ENCODE data around the gene SLC30A3. TPM values are rescaled to one million over a fixed set of nuclear protein-coding genes. Genes with fewer than 3 reads are reported as not detected.

The SLC30A3 gene
- polyA plus RNA-seq, 12 donors = 0.18 to 2.2 (median 0.81) TPM; not detected in 2

- DNase-seq = no peak
Measured at GRCh38 chr2:27237341-27237945, 25.4 kb downstream of the SLC30A3 start.

DNA sequence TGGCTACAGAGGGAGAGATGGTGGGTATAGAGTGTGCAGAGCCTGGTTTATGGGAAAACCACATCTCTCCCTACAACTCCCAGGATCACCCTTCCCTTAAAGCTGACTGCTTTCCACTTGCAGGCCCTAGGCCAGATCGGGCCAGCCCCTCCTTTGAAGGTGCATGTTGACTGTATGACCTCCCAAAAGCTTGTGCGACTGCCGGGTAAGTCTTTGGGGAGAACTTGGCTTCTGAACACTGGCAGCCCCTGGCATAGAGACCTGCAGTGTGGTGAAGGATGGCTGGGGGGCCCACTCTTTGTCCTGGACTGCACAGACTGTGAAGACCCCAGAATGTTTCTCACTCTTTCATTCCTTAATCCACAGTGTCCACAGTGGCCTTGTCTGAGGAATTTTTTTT lies 26.2 kb downstream of the SLC30A3 start:
- no peak for DNase-seq

GRCh38 chr2:27236136-27236535 lies 26.7 kb downstream of the SLC30A3 start:
- no peak for DNase-seq

DNA sequence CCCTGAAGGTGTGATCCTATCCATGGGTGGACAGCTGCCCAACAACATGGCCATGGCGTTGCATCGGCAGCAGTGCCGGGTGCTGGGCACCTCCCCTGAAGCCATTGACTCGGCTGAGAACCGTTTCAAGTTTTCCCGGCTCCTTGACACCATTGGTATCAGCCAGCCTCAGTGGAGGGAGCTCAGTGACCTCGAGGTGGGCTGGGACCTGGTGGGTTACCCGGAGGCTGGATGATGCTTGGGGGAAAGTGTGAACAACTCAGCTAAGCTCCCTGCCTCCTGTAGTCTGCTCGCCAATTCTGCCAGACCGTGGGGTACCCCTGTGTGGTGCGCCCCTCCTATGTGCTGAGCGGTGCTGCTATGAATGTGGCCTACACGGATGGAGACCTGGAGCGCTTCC lies 29.5 kb downstream of the SLC30A3 start:
- DNase-seq = no peak

- DNase-seq = no peak
Measured at GRCh38 chr2:27231921-27232320, 30.9 kb downstream of the SLC30A3 start.

- no peak for DNase-seq
Measured at GRCh38 chr2:27227501-27227900, 35.3 kb downstream of the SLC30A3 start.

GRCh38 chr2:27225526-27225925 lies 37.3 kb downstream of the SLC30A3 start:
- no peak for DNase-seq

DNA sequence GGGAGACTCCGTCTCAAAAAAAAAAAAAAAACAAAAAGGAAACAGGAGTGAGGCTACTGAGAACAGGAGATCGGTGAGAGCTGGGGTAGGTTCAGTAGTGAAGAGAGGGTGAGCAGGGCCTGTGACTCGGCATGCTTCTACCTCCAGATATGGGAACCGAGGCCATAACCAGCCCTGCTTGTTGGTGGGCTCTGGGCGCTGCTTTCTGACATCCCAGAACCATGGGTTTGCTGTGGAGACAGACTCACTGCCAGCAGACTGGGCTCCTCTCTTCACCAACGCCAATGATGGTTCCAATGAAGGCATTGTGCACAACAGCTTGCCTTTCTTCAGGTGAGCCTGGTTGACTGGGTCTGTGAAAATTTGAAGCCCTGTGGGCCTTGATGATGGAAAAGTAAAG lies 39.4 kb downstream of the SLC30A3 start:
- no peak for DNase-seq

GRCh38 chr2:27222407-27222806 lies 40.4 kb downstream of the SLC30A3 start:
- no peak for DNase-seq

- no peak for DNase-seq
Measured at GRCh38 chr2:27221166-27221565, 41.7 kb downstream of the SLC30A3 start.

GRCh38 chr2:27220091-27220490 lies 42.8 kb downstream of the SLC30A3 start:
- DNase-seq = no peak

DNA sequence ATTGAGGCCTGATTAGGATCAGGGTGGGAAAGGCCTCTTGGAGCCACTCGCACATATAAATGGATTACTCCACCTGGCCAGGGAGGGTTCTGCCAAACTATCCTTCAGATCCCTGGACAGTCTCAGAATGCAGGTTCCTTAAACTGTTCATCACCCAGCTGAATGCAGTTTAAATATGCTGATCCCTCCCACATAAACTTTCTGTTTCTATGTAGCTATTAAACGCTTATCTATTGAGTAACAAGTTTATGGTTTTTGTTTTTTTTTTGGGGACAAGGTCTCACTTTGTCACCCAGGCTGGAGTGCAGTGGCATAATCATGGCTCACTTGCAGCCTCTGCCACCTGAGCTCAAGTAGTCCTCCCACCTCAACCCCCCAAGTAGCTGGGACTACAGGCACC lies 43.8 kb downstream of the SLC30A3 start:
- no peak for DNase-seq

- no peak for DNase-seq
Measured at GRCh38 chr2:27218614-27219013, 44.2 kb downstream of the SLC30A3 start.

GRCh38 chr2:27217173-27218121 lies 45.4 kb downstream of the SLC30A3 start, which contains the start of gene CAD:
TSS of gene CAD (plus strand) at chr2:27217369. CDS start at chr2:27217552, 183 bp downstream.
- DNase-seq = peak; percentile 82

DNA sequence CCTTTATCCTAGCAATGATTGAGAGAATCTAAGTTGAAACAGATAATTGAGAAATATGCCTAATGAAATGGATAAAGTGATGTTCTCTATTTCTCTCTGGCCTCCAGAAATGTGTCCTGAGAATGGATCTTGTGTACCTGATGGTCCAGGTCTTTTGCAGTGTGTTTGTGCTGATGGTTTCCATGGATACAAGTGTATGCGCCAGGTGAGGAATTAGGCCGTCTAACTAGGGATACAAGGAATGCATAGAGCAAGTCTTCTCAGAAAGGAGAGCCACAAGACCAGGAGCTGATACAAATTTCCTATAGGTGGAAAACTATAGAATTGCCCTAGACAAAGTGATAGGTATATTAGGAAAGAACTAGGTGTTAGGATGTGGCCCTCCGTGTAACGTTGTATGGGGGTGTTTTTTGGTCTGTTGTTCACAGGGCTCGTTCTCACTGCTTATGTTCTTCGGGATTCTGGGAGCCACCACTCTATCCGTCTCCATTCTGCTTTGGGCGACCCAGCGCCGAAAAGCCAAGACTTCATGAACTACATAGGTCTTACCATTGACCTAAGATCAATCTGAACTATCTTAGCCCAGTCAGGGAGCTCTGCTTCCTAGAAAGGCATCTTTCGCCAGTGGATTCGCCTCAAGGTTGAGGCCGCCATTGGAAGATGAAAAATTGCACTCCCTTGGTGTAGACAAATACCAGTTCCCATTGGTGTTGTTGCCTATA lies 46.3 kb downstream of the SLC30A3 start:
- no peak for DNase-seq

- DNase-seq = no peak
Measured at GRCh38 chr2:27214941-27215340, 47.9 kb downstream of the SLC30A3 start.

DNA sequence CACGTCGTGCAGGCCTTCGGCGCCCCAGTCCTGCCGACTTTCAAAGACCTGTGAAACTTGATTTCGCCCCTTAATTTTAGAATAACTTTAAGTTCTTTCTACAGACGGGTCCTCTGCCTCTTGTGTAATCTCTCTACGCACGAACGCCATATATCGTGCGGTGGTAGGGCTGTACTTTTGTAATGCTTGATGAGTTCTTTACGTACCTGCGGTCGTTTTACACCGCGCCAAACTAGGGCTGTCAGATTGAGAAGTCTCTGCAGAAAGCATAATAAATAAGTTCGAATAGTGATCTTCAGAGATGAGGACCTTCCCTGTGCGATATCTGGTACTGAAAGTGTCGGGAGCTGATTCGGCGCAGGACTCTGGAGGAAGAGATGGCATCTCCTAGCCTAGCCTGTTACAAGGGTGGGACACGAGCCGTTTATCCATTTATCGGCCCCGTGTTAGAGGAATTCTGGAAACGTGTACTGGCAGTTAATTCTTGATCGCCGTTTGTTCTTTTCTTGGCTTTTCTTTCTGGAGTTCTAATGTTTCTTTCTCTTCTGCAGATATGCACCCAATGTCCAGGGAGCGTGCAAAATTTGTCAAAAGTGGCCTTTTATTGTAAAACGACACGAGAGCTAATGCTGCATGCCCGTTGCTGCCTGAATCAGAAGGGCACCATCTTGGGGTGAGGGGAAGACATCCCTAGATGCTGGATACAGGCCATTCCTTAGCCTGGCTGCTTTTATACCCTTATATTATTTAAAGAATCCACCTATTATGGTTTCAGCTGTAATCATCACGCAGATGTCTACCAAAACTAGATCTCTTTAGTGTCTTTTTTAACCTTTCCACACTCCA lies 50.0 kb downstream of the SLC30A3 start:
- DNase-seq = no peak

- DNase-seq = peak; percentile 92
Measured at GRCh38 chr2:27211943-27212625, 50.8 kb downstream of the SLC30A3 start, which contains the start of the genes ATRAID and SLC5A6. TSS of gene ATRAID (plus strand) at chr2:27212041. CDS start at chr2:27212369, 328 bp downstream. TSS of gene SLC5A6 (minus strand) at chr2:27212268. CDS start at chr2:27207650, 4,618 bp downstream.

DNA sequence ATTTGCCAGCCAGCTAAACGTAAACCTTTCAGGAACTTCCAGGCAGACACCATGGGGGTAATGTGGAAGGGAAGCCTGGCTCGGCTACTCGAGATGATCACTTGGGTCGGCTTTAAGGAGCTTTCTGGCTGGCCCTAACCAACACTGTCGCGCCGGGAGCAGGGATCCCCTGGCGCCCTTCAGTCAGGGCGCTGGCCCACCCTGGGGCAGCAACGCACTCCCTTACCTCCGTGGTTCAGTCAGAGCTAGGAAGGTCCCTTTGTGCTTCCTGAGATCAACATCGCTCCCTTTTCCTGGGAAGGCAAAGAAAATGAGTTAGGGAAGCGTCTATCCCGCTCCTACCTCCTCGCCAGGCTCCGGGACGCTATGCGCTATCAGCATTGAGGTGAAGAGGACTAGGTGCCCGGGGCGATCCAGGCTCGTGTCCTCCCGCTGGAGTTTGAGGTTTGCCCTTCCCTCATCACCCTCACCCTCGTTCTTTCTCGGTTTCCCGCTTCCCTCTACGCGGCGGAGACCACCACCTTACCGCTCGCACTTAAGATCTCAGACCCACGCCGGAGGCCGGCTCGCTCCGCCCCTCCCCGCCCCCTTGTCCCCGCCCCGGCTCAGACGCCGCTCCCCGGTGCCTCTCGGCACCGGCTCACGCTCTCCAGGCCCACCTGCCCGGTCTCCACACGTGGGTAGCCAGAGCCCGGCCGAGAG lies 51.5 kb downstream of the SLC30A3 start:
- no peak for DNase-seq
